ENCODE data around the gene PACRG. TPM values are rescaled to one million over a fixed set of nuclear protein-coding genes. Genes with fewer than 3 reads are reported as not detected.

PACRG gene
- total and polyA plus RNA-seq, 2 of the 13 experiments (the other 11 are each of a cell fraction or from before 2014, with no cell fraction given) = 0.13 TPM; not detected in 1

- no peaks in the 10 kb centered on the region for H3K4me1 ChIP-seq (ENCODE audit: insufficient read depth, low read length)
- no peaks in the 10 kb centered on the region for H3K27me3 ChIP-seq (ENCODE audit: control insufficient read depth in 1 of 2, insufficient read depth in 2 of 2, low read length in 2 of 2)
- H3K9me3 ChIP-seq (ENCODE audit: low read length) = 0 out of 2 replicates have a peak, but pooled peaks cover 3% of the 10 kb centered on the region
- 16% methylated on average over 5 of the region's 5 CpGs for WGBS (ENCODE audit: low lambda C conversion rate)
- ATAC-seq (no peak), FAIRE-seq (no peak), DNase-seq (ENCODE audit: low spot score) (no peak)
- BruUV-seq (replicated peaks) = no TSS peak
- ChIA-PET POLR2A (no interaction called here), CTCF (ENCODE audit: low intra/inter-chr PET ratio, low total read pairs) (no interaction called here)
- H3K4me3 ChIP-seq (replicated peaks in 1 of 3; ENCODE audit: insufficient read depth in 1 of 3, low read depth in 2 of 3, low read length in 3 of 3) = no peak overlapping the region
- no peaks in the 10 kb centered on the region for H3K36me3 ChIP-seq (replicated peaks in 1 of 2; ENCODE audit: control insufficient read depth in 1 of 2, insufficient read depth in 2 of 2, low read length in 2 of 2)
- H4K20me1 ChIP-seq (ENCODE audit: insufficient read depth, low read length) = no peaks in the 10 kb centered on the region
- intact Hi-C loops (cut with micrococcal nuclease; ENCODE audit: unreplicated experiment) = no loop called here
- no peak overlapping the region for H3K9ac ChIP-seq (ENCODE audit: insufficient read depth, low read depth, low read length)
- no peak for TF ChIP-seq ZNF564 (CRISPR knock-in tag; IDR thresholded peaks at IDR 0.05)
- no peak for TF ChIP-seq ZBTB7B (CRISPR knock-in tag; IDR thresholded peaks at IDR 0.05)
- no peak for TF ChIP-seq ZNF768 (CRISPR knock-in tag; IDR thresholded peaks at IDR 0.05)
- H3K4me2 ChIP-seq (ENCODE audit: low read depth, low read length) = no peak overlapping the region
- no peaks in the 10 kb centered on the region for H3K79me2 ChIP-seq (ENCODE audit: insufficient read depth, low read length)
- no peak overlapping the region for H3K27ac ChIP-seq (ENCODE audit: extremely low read length, insufficient read depth, low read length)
- no peak overlapping the region for H2AFZ ChIP-seq (ENCODE audit: low read length)
- in situ Hi-C loops (cut with HindIII; ENCODE audit: extremely low pct_ligation_motif_present, low pct_unique_long_range_greater_than_20kb) = no loop called here
Measured at GRCh38 chr6:162690158-162690557, 37.6 kb upstream of the PACRG start.

GRCh38 chr6:162697872-162698403 is 29.8 kb upstream of the PACRG start:
- intact Hi-C loops (cut with micrococcal nuclease; ENCODE audit: unreplicated experiment) = no loop called here
- no peak for ATAC-seq
- 9% methylated on average over 1 of the region's 1 CpG for WGBS (ENCODE audit: low lambda C conversion rate)
- H2AFZ ChIP-seq (ENCODE audit: low read length) = no peak overlapping the region
- DNase-seq (ENCODE audit: low spot score) = no peak
- no peaks in the 10 kb centered on the region for H3K9me3 ChIP-seq (ENCODE audit: low read length)
- BruUV-seq (replicated peaks) = no TSS peak
- in situ Hi-C loops (cut with HindIII; ENCODE audit: extremely low pct_ligation_motif_present, low pct_unique_long_range_greater_than_20kb) = no loop called here
- ChIA-PET POLR2A (no interaction called here), CTCF (ENCODE audit: low intra/inter-chr PET ratio, low total read pairs) (no interaction called here)
- no peaks in the 10 kb centered on the region for H3K36me3 ChIP-seq (replicated peaks in 1 of 2; ENCODE audit: control insufficient read depth in 1 of 2, insufficient read depth in 2 of 2, low read length in 2 of 2)
- H3K4me1 ChIP-seq (ENCODE audit: insufficient read depth, low read length) = no peaks in the 10 kb centered on the region
- H4K20me1 ChIP-seq (ENCODE audit: insufficient read depth, low read length) = no peaks in the 10 kb centered on the region
- no peaks in the 10 kb centered on the region for H3K79me2 ChIP-seq (ENCODE audit: insufficient read depth, low read length)
- no peak overlapping the region for H3K27ac ChIP-seq (ENCODE audit: extremely low read length, insufficient read depth, low read length)
- H3K4me3 ChIP-seq (replicated peaks in 1 of 3; ENCODE audit: insufficient read depth in 1 of 3, low read depth in 2 of 3, low read length in 3 of 3) = no peak overlapping the region
- no peak overlapping the region for H3K4me2 ChIP-seq (ENCODE audit: low read depth, low read length)
- H3K9ac ChIP-seq (ENCODE audit: insufficient read depth, low read depth, low read length) = no peak overlapping the region
- no peaks in the 10 kb centered on the region for H3K27me3 ChIP-seq (ENCODE audit: control insufficient read depth in 1 of 2, insufficient read depth in 2 of 2, low read length in 2 of 2)
- no peak for FAIRE-seq
- TF ChIP-seq ZNF530 (CRISPR knock-in tag; IDR thresholded peaks at IDR 0.05; ENCODE audit: low read depth) (no peak), FIP1L1 (IDR thresholded peaks at IDR 0.05; ENCODE audit: borderline replicate concordance, insufficient read depth, low read depth, low read length) (no peak), EZH2 (conservative IDR thresholded peaks at IDR 0.05; ENCODE audit: low read depth, low read length) (no peak), ZZZ3 (CRISPR knock-in tag; IDR thresholded peaks at IDR 0.05; ENCODE audit: borderline replicate concordance) (no peak), SPEN (CRISPR knock-in tag; IDR thresholded peaks at IDR 0.05; ENCODE audit: low read depth) (no peak), ZMYM2 (CRISPR knock-in tag; IDR thresholded peaks at IDR 0.05) (no peak), YEATS2 (CRISPR knock-in tag; IDR thresholded peaks at IDR 0.05; ENCODE audit: borderline replicate concordance) (no peak), THAP7 (CRISPR knock-in tag; IDR thresholded peaks at IDR 0.05) (no peak), ZNF619 (CRISPR knock-in tag; IDR thresholded peaks at IDR 0.05) (no peak), HOXA7 (CRISPR knock-in tag; IDR thresholded peaks at IDR 0.05) (no peak), ZNF138 (CRISPR knock-in tag; IDR thresholded peaks at IDR 0.05; ENCODE audit: low read depth) (no peak), NFKB2 (CRISPR knock-in tag; IDR thresholded peaks at IDR 0.05; ENCODE audit: borderline replicate concordance) (no peak), ZNF672 (CRISPR knock-in tag; IDR thresholded peaks at IDR 0.05) (no peak)
- TF ChIP-seq, protein P1, sequence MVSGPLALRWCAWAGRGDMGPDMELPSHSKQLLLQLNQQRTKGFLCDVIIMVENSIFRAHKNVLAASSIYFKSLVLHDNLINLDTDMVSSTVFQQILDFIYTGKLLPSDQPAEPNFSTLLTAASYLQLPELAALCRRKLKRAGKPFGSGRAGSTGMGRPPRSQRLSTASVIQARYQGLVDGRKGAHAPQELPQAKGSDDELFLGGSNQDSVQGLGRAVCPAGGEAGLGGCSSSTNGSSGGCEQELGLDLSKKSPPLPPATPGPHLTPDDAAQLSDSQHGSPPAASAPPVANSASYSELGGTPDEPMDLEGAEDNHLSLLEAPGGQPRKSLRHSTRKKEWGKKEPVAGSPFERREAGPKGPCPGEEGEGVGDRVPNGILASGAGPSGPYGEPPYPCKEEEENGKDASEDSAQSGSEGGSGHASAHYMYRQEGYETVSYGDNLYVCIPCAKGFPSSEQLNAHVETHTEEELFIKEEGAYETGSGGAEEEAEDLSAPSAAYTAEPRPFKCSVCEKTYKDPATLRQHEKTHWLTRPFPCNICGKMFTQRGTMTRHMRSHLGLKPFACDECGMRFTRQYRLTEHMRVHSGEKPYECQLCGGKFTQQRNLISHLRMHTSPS (CRISPR knock-in tag; IDR thresholded peaks at IDR 0.05; ENCODE audit: low read depth) = no peak
